NCI-H748 (cell line): Measurements from ENCODE around the gene RANBP9.

ENCODE experiments used
- DNase-seq: peaks from one replicate; lab custom pipeline; 2025; ENCODE audit not compliant: unreplicated experiment; lab: John Stamatoyannopoulos, UW

RANBP9 gene

GRCh38 chr6:13655700-13656099 is 55.9 kb downstream of the RANBP9 start:
- no peak for DNase-seq

GRCh38 chr6:13654496-13654895 is 57.1 kb downstream of the RANBP9 start:
- DNase-seq = no peak

- no peak for DNase-seq
These were observed 58.3 kb downstream of the RANBP9 start for GRCh38 chr6:13653296-13653695.

- no peak for DNase-seq
These were observed 62.2 kb downstream of the RANBP9 start for GRCh38 chr6:13649393-13649792.

- DNase-seq = peak; percentile 15
These were observed 62.8 kb downstream of the RANBP9 start for GRCh38 chr6:13648850-13649249.

- DNase-seq = no peak
These were observed 68.5 kb downstream of the RANBP9 start for GRCh38 chr6:13643125-13643524.

GRCh38 chr6:13641315-13641714 is 70.3 kb downstream of the RANBP9 start:
- no peak for DNase-seq

- DNase-seq = no peak
These were observed 73.0 kb downstream of the RANBP9 start for GRCh38 chr6:13638626-13639025.

- no peak for DNase-seq
These were observed 73.6 kb downstream of the RANBP9 start for GRCh38 chr6:13638014-13638413.

- DNase-seq = no peak
These were observed 75.5 kb downstream of the RANBP9 start for GRCh38 chr6:13635948-13636658.

GRCh38 chr6:13633343-13633742 is 78.3 kb downstream of the RANBP9 start:
- DNase-seq = no peak

GRCh38 chr6:13630499-13630898 is 81.1 kb downstream of the RANBP9 start:
- DNase-seq = no peak

- no peak for DNase-seq
These were observed 82.0 kb downstream of the RANBP9 start for GRCh38 chr6:13629459-13630116.

- DNase-seq = peak; percentile 53
These were observed 86.8 kb downstream of the RANBP9 start for GRCh38 chr6:13624871-13625288.

- no peak for DNase-seq
These were observed 94.6 kb downstream of the RANBP9 start for GRCh38 chr6:13617066-13617465.

- peak; percentile 59 for DNase-seq
These were observed 95.9 kb downstream of the RANBP9 start for GRCh38 chr6:13615792-13616120.

GRCh38 chr6:13614926-13615791 is 96.5 kb downstream of the RANBP9 start, which contains the start of gene NOL7:
Gene NOL7 (plus strand): TSS chr6:13615335. CDS start chr6:13615359, 24 bp downstream.
- DNase-seq = peak; percentile 99

GRCh38 chr6:13614126-13614925 is 97.3 kb downstream of the RANBP9 start:
- DNase-seq = peak; percentile 83

GRCh38 chr6:13613029-13613594 is 98.5 kb downstream of the RANBP9 start:
- DNase-seq = no peak

GRCh38 chr6:13611715-13612114 is 99.9 kb downstream of the RANBP9 start:
- DNase-seq = no peak

GRCh38 chr6:13605634-13606033 is 106.0 kb downstream of the RANBP9 start:
- DNase-seq = no peak
